HepG2 (cell line): ENCODE measurements around the gene SEC14L1. TPM values are rescaled to one million over a fixed set of nuclear protein-coding genes. Genes with fewer than 3 reads are reported as not detected.
A peak's percentile ranks its signal among the peaks of the same experiment; 100 is the strongest.

ENCODE experiments used
- GATAD2A ChIP-seq: IDR thresholded peaks from 2 replicates; pipeline ENCODE4 v1.6.1; 2016
- HES4 ChIP-seq: sonication (generic); formaldehyde crosslinking; IDR thresholded peaks from 2 replicates; pipeline ENCODE4 v1.9.0; 2021; ENCODE audit warnings: mild to moderate bottlenecking, missing genetic modification reagents, borderline replicate concordance
- HMG20A ChIP-seq: IDR thresholded peaks from 2 replicates; pipeline ENCODE4 v1.6.1; 2016; ENCODE audit warnings: borderline replicate concordance
- HOXA3 ChIP-seq: sonication (generic); formaldehyde crosslinking; IDR thresholded peaks from 2 replicates; pipeline ENCODE4 v1.5.0; 2020; ENCODE audit warnings: missing genetic modification reagents
- JUND ChIP-seq: sonication (generic); formaldehyde crosslinking; IDR thresholded peaks from 2 replicates; pipeline ENCODE4 v1.8.0; 2022; ENCODE audit warnings: mild to moderate bottlenecking, missing genetic modification reagents
- MATR3 ChIP-seq: sonication (generic); formaldehyde crosslinking; IDR thresholded peaks from 2 replicates; pipeline ENCODE4 v1.4.0; 2020; ENCODE audit warnings: missing genetic modification reagents
- NR2C2 ChIP-seq: sonication (generic); formaldehyde crosslinking; IDR thresholded peaks from 2 replicates; pipeline ENCODE4 v1.4.0; 2020; ENCODE audit warnings: missing genetic modification reagents, mild to moderate bottlenecking, moderate library complexity, borderline replicate concordance
- NR2F6 ChIP-seq, 2 experiments: IDR thresholded peaks; 2 replicates each; pipeline ENCODE4 v1.6.1; 2016; ENCODE audit warnings: antibody characterized with exemption in 1 of 2, mild to moderate bottlenecking in 1 of 2
- PTBP1 ChIP-seq: fragments of 200-400 bp; formaldehyde crosslinking; IDR thresholded peaks from 2 replicates; pipeline ENCODE4 v1.6.1; 2018; ENCODE audit warnings: low read length, low read depth; ENCODE audit not compliant: poor library complexity, severe bottlenecking
- RARA ChIP-seq: IDR thresholded peaks from 2 replicates; pipeline ENCODE4 v1.6.1; 2016; ENCODE audit warnings: missing genetic modification reagents, missing compliant biosample characterization
- RORA ChIP-seq: sonication (generic); formaldehyde crosslinking; IDR thresholded peaks from 2 replicates; pipeline ENCODE4 v1.5.0; 2020; ENCODE audit warnings: mild to moderate bottlenecking, missing genetic modification reagents, moderate library complexity
- SKI ChIP-seq: fragments of 450-650 bp; IDR thresholded peaks from one replicate; pipeline ENCODE4 v1.6.1; 2018; ENCODE audit warnings: mild to moderate bottlenecking; ENCODE audit not compliant: partially characterized antibody
- ZBTB21 ChIP-seq: sonication (generic); formaldehyde crosslinking; IDR thresholded peaks from 2 replicates; pipeline ENCODE4 v1.4.0; 2020; ENCODE audit warnings: missing genetic modification reagents
- ZMYM4 ChIP-seq: sonication (generic); formaldehyde crosslinking; IDR thresholded peaks from 2 replicates; pipeline ENCODE4 v1.8.1; 2023; ENCODE audit warnings: mild to moderate bottlenecking, missing genetic modification reagents
- ZNF10 ChIP-seq: sonication (generic); formaldehyde crosslinking; IDR thresholded peaks from 2 replicates; pipeline ENCODE4 v1.4.0; 2020; ENCODE audit warnings: mild to moderate bottlenecking, low read depth, missing genetic modification reagents, borderline replicate concordance
- ZNF124 ChIP-seq: sonication (generic); formaldehyde crosslinking; IDR thresholded peaks from 2 replicates; pipeline ENCODE4 v1.4.0; 2020; ENCODE audit warnings: missing genetic modification reagents
- ZNF225 ChIP-seq: sonication (generic); formaldehyde crosslinking; IDR thresholded peaks from 2 replicates; pipeline ENCODE4 v1.4.0; 2020; ENCODE audit warnings: mild to moderate bottlenecking, missing genetic modification reagents
- ZNF382 ChIP-seq: sonication (generic); formaldehyde crosslinking; IDR thresholded peaks from 2 replicates; pipeline ENCODE4 v1.5.0; 2020; ENCODE audit warnings: missing genetic modification reagents, mild to moderate bottlenecking, borderline replicate concordance
- polyA plus RNA-seq, 8 experiments: library from polyadenylated mRNA; depleted of rRNA in 3 of 8; stranded (reverse) in 7 of 8; unstranded in 1 of 8; fragments of >200 nt; fragmentation: Illumina TruSeq in 4 of 8; extraction: Trizol in 4 of 8; gene quantifications; 2 replicates each; pipeline versions ENCODE4 v1.2.1 to v1.2.3, GENCODE V29; 2011 to 2016; ENCODE audit warnings: low read depth in 4 of 8, missing spikeins in 1 of 8, mixed read lengths in 1 of 8; ENCODE audit not compliant: insufficient read depth in 1 of 8
- total RNA-seq, 5 experiments: library from RNA; depleted of rRNA; stranded (reverse); fragments of >200 nt; fragmentation: Illumina TruSeq; extraction: Trizol; gene quantifications; 2 replicates each; pipeline ENCODE4 v1.2.3, GENCODE V29; 2016; ENCODE audit warnings: low read depth in 1 of 5
- TF ChIP-seq, protein P1 (sequence below): sonication (generic); formaldehyde crosslinking; IDR thresholded peaks from 2 replicates; pipeline ENCODE4 v1.9.0; 2021; ENCODE audit warnings: mild to moderate bottlenecking, missing genetic modification reagents
- TF ChIP-seq, protein P2 (sequence below): sonication (generic); formaldehyde crosslinking; IDR thresholded peaks from 2 replicates; pipeline ENCODE4 v1.4.0; 2020; ENCODE audit warnings: missing genetic modification reagents
- TF ChIP-seq, protein P3 (sequence below): sonication (generic); formaldehyde crosslinking; IDR thresholded peaks from 2 replicates; pipeline ENCODE4 v1.4.0; 2020; ENCODE audit warnings: mild to moderate bottlenecking, missing genetic modification reagents
- TF ChIP-seq, protein P4 (sequence below): sonication (generic); formaldehyde crosslinking; IDR thresholded peaks from 2 replicates; pipeline ENCODE4 v1.8.0; 2022; ENCODE audit warnings: mild to moderate bottlenecking, missing genetic modification reagents

The SEC14L1 gene
- total and polyA plus RNA-seq, 2 of the 13 experiments (the other 11 are each of a cell fraction or from before 2014, with no cell fraction given): 26.3 to 43.9 TPM

DNA sequence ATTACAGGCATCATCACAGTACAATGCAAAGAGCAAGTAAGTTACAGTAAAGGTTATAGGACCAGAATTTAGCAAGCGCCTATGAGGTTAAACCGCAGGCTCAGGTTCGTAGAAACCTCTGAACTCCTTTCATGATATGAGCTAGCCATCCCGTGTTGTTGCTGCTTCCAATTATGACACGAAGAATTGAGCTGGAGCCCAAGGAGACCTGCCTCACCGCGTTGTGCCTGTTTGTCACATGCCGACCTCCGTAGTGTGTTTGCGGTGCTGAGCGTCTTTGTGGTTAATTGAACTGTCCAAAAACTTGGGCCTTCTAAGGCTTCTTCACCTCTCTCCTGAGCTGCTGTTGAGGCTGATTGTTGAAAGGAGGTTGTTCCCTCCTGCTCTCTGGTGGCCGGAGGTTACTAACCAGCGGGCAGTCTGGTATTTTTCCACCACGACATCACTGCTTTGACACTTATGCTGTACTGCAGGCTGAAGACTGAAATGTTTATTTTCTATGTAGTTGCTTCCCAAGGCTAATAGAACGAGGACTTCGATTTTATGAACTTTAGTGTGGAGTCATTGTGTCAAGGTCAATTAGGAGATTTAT is 67.5 kb downstream of the SEC14L1 start (continued):
- TF ChIP-seq, protein P1, sequence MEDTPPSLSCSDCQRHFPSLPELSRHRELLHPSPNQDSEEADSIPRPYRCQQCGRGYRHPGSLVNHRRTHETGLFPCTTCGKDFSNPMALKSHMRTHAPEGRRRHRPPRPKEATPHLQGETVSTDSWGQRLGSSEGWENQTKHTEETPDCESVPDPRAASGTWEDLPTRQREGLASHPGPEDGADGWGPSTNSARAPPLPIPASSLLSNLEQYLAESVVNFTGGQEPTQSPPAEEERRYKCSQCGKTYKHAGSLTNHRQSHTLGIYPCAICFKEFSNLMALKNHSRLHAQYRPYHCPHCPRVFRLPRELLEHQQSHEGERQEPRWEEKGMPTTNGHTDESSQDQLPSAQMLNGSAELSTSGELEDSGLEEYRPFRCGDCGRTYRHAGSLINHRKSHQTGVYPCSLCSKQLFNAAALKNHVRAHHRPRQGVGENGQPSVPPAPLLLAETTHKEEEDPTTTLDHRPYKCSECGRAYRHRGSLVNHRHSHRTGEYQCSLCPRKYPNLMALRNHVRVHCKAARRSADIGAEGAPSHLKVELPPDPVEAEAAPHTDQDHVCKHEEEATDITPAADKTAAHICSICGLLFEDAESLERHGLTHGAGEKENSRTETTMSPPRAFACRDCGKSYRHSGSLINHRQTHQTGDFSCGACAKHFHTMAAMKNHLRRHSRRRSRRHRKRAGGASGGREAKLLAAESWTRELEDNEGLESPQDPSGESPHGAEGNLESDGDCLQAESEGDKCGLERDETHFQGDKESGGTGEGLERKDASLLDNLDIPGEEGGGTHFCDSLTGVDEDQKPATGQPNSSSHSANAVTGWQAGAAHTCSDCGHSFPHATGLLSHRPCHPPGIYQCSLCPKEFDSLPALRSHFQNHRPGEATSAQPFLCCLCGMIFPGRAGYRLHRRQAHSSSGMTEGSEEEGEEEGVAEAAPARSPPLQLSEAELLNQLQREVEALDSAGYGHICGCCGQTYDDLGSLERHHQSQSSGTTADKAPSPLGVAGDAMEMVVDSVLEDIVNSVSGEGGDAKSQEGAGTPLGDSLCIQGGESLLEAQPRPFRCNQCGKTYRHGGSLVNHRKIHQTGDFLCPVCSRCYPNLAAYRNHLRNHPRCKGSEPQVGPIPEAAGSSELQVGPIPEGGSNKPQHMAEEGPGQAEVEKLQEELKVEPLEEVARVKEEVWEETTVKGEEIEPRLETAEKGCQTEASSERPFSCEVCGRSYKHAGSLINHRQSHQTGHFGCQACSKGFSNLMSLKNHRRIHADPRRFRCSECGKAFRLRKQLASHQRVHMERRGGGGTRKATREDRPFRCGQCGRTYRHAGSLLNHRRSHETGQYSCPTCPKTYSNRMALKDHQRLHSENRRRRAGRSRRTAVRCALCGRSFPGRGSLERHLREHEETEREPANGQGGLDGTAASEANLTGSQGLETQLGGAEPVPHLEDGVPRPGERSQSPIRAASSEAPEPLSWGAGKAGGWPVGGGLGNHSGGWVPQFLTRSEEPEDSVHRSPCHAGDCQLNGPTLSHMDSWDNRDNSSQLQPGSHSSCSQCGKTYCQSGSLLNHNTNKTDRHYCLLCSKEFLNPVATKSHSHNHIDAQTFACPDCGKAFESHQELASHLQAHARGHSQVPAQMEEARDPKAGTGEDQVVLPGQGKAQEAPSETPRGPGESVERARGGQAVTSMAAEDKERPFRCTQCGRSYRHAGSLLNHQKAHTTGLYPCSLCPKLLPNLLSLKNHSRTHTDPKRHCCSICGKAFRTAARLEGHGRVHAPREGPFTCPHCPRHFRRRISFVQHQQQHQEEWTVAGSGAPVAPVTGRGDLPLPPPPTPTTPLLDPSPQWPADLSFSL (CRISPR knock-in tag): no peak
- TF ChIP-seq ZNF10 (CRISPR knock-in tag) (no peak), GATAD2A (CRISPR knock-in tag) (peak; percentile 75), ZNF124 (CRISPR knock-in tag) (peak; percentile 77), RARA (CRISPR knock-in tag) (peak; percentile 77), ZMYM4 (CRISPR knock-in tag) (peak; percentile 36), HMG20A (peak; percentile 56; the same call in 1 of the 2 replicates), NR2C2 (CRISPR knock-in tag) (no peak), ZNF225 (CRISPR knock-in tag) (no peak), MATR3 (CRISPR knock-in tag) (no peak), ZNF382 (CRISPR knock-in tag) (no peak), SKI (peak; percentile 68), HOXA3 (CRISPR knock-in tag) (peak; percentile 12; the same call in 1 of the 2 replicates), HES4 (no peak), PTBP1 (no peak), ZBTB21 (CRISPR knock-in tag) (no peak), NR2F6 (IDR thresholded peaks at IDR 0.05) (no peak; the same call in 1 of the 2 replicates), NR2F6 (CRISPR knock-in tag; IDR thresholded peaks at IDR 0.05) (peak; percentile 33; the same call in 1 of the 2 replicates), RORA (CRISPR knock-in tag) (no peak), JUND (CRISPR knock-in tag) (no peak)
- TF ChIP-seq, protein P2, sequence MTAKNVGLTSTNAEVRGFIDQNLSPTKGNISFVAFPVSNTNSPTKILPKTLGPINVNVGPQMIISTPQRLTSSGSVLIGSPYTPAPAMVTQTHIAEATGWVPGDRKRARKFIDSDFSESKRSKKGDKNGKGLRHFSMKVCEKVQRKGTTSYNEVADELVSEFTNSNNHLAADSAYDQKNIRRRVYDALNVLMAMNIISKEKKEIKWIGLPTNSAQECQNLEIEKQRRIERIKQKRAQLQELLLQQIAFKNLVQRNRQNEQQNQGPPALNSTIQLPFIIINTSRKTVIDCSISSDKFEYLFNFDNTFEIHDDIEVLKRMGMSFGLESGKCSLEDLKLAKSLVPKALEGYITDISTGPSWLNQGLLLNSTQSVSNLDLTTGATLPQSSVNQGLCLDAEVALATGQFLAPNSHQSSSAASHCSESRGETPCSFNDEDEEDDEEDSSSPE (CRISPR knock-in tag): 0 out of 2 replicates have a peak, but pooled peaks have one; percentile 36
- TF ChIP-seq, protein P3, sequence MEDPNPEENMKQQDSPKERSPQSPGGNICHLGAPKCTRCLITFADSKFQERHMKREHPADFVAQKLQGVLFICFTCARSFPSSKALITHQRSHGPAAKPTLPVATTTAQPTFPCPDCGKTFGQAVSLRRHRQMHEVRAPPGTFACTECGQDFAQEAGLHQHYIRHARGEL: no peak
- TF ChIP-seq, protein P4, sequence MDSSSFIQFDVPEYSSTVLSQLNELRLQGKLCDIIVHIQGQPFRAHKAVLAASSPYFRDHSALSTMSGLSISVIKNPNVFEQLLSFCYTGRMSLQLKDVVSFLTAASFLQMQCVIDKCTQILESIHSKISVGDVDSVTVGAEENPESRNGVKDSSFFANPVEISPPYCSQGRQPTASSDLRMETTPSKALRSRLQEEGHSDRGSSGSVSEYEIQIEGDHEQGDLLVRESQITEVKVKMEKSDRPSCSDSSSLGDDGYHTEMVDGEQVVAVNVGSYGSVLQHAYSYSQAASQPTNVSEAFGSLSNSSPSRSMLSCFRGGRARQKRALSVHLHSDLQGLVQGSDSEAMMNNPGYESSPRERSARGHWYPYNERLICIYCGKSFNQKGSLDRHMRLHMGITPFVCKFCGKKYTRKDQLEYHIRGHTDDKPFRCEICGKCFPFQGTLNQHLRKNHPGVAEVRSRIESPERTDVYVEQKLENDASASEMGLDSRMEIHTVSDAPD (CRISPR knock-in tag): no peak
